DOHH2 (cell line): ENCODE results near the gene PRDM15.

Experiments
- H3F3A ChIP-seq: fragments of 200-600 bp; sonication (generic), shearing (Covaris generic); 2 replicates; pipeline ENCODE4 v1.6.0; 2016; ENCODE audit warnings: antibody characterized with exemption, mild to moderate bottlenecking; ENCODE audit not compliant: control insufficient read depth, insufficient read depth
- H3K27ac ChIP-seq: fragments of 200-600 bp; sonication (generic); 2 replicates; pipeline ENCODE4 v1.5.1; 2014; ENCODE audit warnings: low read depth, mild to moderate bottlenecking, low read length, moderate library complexity
- H3K27me3 ChIP-seq: fragments of 200-600 bp; sonication (generic); 2 replicates; pipeline ENCODE4 v1.6.1; 2014; ENCODE audit warnings: mild to moderate bottlenecking, low read length, mixed read lengths; ENCODE audit not compliant: control insufficient read depth
- H3K36me3 ChIP-seq: fragments of 200-600 bp; sonication (generic); 2 replicates; pipeline ENCODE4 v1.6.1; 2014; ENCODE audit warnings: mild to moderate bottlenecking, low read length, moderate library complexity, mixed read lengths; ENCODE audit not compliant: control insufficient read depth
- H3K4me1 ChIP-seq: fragments of 200-600 bp; sonication (generic); 2 replicates; pipeline ENCODE4 v1.6.1; 2014; ENCODE audit warnings: mild to moderate bottlenecking, low read length, mixed read lengths; ENCODE audit not compliant: control insufficient read depth
- H3K4me2 ChIP-seq: fragments of 200-600 bp; sonication (generic); 2 replicates; pipeline ENCODE4 v1.6.0; 2014; ENCODE audit warnings: mild to moderate bottlenecking, low read length, moderate library complexity
- H3K4me3 ChIP-seq: fragments of 200-600 bp; sonication (generic); 2 replicates; pipeline ENCODE4 v1.5.1; 2014; ENCODE audit warnings: mild to moderate bottlenecking, low read length, mixed read lengths
- H3K79me2 ChIP-seq: fragments of 200-600 bp; sonication (generic); 2 replicates; pipeline ENCODE4 v1.6.1; 2014; ENCODE audit warnings: mild to moderate bottlenecking, low read length, mixed read lengths; ENCODE audit not compliant: control insufficient read depth
- H3K9me2 ChIP-seq: fragments of 200-600 bp; sonication (generic); replicated peaks from 2 replicates; pipeline ENCODE4 v1.6.1; 2014; ENCODE audit warnings: mild to moderate bottlenecking, low read length, mixed read lengths; ENCODE audit not compliant: control insufficient read depth
- H3K9me3 ChIP-seq: fragments of 200-600 bp; sonication (generic); 2 replicates; pipeline ENCODE4 v1.6.1; 2014; ENCODE audit warnings: antibody characterized with exemption, low read length, mixed read lengths; ENCODE audit not compliant: control insufficient read depth, insufficient read depth
- H4K20me1 ChIP-seq: fragments of 200-600 bp; sonication (generic); 2 replicates; pipeline ENCODE4 v1.6.0; 2014; ENCODE audit warnings: low read depth, mild to moderate bottlenecking, antibody characterized with exemption, low read length, moderate library complexity; ENCODE audit not compliant: control insufficient read depth, insufficient read depth
- CTCF ChIP-seq: fragments of 200-600 bp; sonication (generic); IDR thresholded peaks from one replicate; pipeline ENCODE4 v1.5.1; 2014; ENCODE audit warnings: antibody characterized with exemption, mild to moderate bottlenecking, low read depth, low read length; ENCODE audit not compliant: poor library complexity, severe bottlenecking
- EZH2phosphoT487 ChIP-seq: fragments of 200-600 bp; sonication (generic); IDR thresholded peaks from 2 replicates; pipeline ENCODE4 v1.6.1; 2017; ENCODE audit warnings: borderline replicate concordance, mild to moderate bottlenecking, antibody characterized with exemption, low read length, moderate library complexity, mixed read lengths

The PRDM15 gene

DNA sequence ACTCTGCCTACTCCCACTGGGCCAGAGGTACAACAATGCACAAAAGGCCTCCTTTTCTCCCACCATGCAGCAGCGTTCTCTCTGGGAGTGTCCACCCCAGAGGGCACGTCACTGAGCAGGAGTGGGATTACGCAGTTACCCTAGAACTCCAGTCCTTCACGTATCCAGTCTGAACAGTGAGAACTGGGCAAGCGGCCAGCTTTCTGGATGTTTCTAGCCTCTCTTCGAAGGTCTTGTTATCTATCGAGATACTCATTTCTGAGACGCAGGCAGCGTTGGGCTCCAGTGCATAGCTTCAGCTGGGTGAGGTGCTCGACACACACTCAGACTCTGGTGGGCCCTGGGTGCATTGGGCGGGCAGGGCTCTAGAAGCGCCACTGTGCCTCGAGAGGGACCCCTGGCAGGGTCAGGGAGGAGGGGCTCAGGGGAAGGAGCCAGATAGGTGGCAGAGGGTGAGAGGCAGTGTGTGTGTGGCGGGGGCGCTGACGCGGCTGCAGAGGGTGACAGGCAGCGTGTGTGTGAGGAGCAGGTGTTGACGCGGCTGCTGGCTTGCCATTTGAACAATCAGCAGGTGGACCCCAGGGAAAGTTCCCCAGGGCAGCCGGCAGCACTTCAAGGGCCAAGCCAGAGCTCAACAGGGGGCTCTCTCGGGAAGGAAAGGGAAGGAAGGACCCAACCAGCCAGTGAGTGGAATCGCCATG lies 27.9 kb downstream of the PRDM15 start:
- Histone ChIP-seq H3K27ac (no peak overlapping the region), H3F3A (no peaks in the 10 kb centered on the region), H4K20me1 (no peaks in the 10 kb centered on the region), H3K4me2 (no peak overlapping the region), H3K9me2 (no peaks in the 10 kb centered on the region), H3K79me2 (peaks cover 4% of the 10 kb centered on the region; the same call in 1 of the 2 replicates), H3K4me3 (no peak overlapping the region), H3K36me3 (peaks cover 88% of the 10 kb centered on the region), H3K4me1 (no peaks in the 10 kb centered on the region), H3K9me3 (no peaks in the 10 kb centered on the region), H3K27me3 (no peaks in the 10 kb centered on the region)
- TF ChIP-seq EZH2phosphoT487, result no peak
- TF ChIP-seq CTCF, result no peak

DNA sequence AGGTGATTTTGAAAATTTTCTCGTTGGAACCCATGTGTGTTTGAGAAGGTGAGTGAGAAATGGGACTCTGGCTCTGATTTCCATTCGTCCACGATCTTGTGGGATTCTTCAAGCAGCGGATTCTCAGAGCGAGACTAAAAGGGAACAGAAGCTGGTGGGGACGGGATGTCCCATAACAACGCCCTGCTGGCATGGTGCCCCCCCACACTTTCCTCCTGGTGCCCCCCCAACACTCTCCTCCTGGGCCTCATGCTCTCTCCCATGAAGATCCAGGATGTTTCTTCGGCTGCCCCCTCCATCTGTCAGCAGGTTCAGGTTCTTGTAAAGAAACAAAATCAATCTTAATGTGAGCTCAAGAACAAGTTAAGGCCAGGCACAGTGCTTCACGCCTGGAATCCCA lies 29.1 kb downstream of the PRDM15 start:
- H3K36me3 ChIP-seq, result peaks cover 92% of the 10 kb centered on the region
- H4K20me1 ChIP-seq, result no peaks in the 10 kb centered on the region
- no peak overlapping the region for H3K4me2 ChIP-seq
- H3K9me3 ChIP-seq, result no peaks in the 10 kb centered on the region
- H3K79me2 ChIP-seq, result peaks cover 6% of the 10 kb centered on the region; the same call in 1 of the 2 replicates
- no peaks in the 10 kb centered on the region for H3K27me3 ChIP-seq
- H3K4me3 ChIP-seq, result no peak overlapping the region
- H3K4me1 ChIP-seq, result peaks cover 10% of the 10 kb centered on the region
- H3K27ac ChIP-seq, result no peak overlapping the region
- no peaks in the 10 kb centered on the region for H3F3A ChIP-seq
- TF ChIP-seq EZH2phosphoT487 (no peak), CTCF (no peak)
- no peaks in the 10 kb centered on the region for H3K9me2 ChIP-seq

DNA sequence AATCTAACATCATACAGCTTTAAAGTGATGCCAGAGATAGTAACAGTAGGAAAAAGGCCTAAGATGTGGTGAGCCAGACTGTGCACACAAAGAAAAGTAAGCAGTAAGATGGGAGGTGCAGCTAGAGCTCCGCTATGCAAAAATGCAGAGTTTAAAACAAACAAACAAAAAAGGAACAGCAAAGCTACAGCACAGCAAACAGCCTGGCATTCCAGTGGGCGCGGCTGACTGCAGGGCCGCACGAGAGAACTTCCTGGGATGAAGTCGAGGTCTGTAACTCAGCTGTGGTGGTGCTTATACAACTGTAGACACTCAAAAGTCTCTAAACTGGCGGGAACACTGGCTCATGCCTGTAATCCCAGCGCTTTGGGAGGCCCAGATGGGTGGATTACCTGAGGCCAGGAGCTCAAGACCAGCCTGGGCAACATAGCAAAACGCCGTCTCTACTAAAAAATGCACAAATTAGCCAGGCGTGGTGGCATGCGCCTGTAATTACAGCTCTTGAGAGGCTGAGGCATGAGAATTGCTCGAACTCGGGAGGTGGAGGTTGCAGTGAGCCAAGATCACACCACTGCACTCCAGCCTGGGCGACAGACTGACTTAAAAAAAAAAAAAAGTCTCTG lies 30.1 kb downstream of the PRDM15 start:
- Histone ChIP-seq H3K4me1 (peaks cover 20% of the 10 kb centered on the region), H3K79me2 (peaks cover 6% of the 10 kb centered on the region; the same call in 1 of the 2 replicates), H4K20me1 (no peaks in the 10 kb centered on the region), H3K27me3 (no peaks in the 10 kb centered on the region), H3K9me2 (no peaks in the 10 kb centered on the region), H3K36me3 (peaks cover 84% of the 10 kb centered on the region), H3K4me2 (no peak overlapping the region), H3F3A (peaks cover under 1% of the 10 kb centered on the region; the same call in 1 of the 2 replicates), H3K4me3 (no peak overlapping the region), H3K9me3 (no peaks in the 10 kb centered on the region), H3K27ac (no peak overlapping the region)
- TF ChIP-seq CTCF (no peak), EZH2phosphoT487 (no peak)
